ENCODE results near the gene GRSF1. TPM values are rescaled to one million over a fixed set of nuclear protein-coding genes. Genes with fewer than 3 reads are reported as not detected.

GRSF1 gene
- total RNA-seq, 1 experiment from 2014 or later: 108 TPM

DNA sequence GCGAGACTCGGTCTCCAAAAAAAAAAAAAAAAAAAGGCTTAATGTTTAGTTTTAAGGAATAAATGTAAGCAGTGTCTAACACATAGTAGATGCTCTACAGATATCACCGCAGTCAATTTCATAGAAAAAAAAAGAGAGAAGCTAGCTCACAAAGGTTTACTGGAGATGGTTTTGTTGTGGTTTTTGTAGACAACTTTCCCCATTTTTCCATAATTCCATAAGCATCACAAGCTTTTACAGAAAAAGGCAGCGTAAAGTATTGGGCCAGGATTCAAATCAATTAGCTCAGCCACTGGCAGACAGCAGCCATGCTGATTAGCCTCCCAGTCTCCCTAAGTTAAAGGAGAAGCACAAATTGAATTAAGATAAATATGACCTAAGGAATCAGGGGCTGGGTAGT lies 1.5 kb downstream of the GRSF1 start:
- peaks cover 19 to 32% (median 20%) of the 10 kb centered on the region in 3 experiments for H3K36me3 Mint-ChIP-seq (ENCODE audit: insufficient read depth in 1 of 3, low read depth in 3 of 3)
- Histone ChIP-seq H3K79me1 (ENCODE audit: insufficient read depth, low read depth, low read length, poor library complexity, severe bottlenecking) (no peaks in the 10 kb centered on the region), H3K79me2 (ENCODE audit: insufficient read depth, low read length) (peaks cover 33% of the 10 kb centered on the region), H3K23me2 (ENCODE audit: insufficient read length, low read depth, low read length, poor library complexity, severe bottlenecking) (peaks cover 6% of the 10 kb centered on the region), H2BK12ac (ENCODE audit: insufficient read length, low read depth, low read length) (no peak overlapping the region), H2AFZ (ENCODE audit: low read length) (no peak overlapping the region), H2BK120ac (ENCODE audit: low read depth, low read length, poor library complexity, severe bottlenecking) (no peak overlapping the region), H3K14ac (ENCODE audit: insufficient read depth, low read length) (no peak overlapping the region), H2BK15ac (ENCODE audit: low read depth, low read length) (no peak overlapping the region), H4K20me1 (ENCODE audit: control insufficient read depth, insufficient read depth, insufficient read length) (no peaks in the 10 kb centered on the region), H3K18ac (ENCODE audit: insufficient read length, low read depth, low read length) (no peak overlapping the region), H2BK5ac (ENCODE audit: insufficient read length, low read length) (no peak overlapping the region), H4K91ac (ENCODE audit: insufficient read length, low read depth, low read length) (no peak overlapping the region), H3K56ac (ENCODE audit: insufficient read length, low read depth, low read length) (no peak overlapping the region), H3K9ac (ENCODE audit: extremely low read depth, insufficient read length, low read length) (peak overlapping the region; percentile 91), H3K27me3 (ENCODE audit: insufficient read depth, low read length) (no peaks in the 10 kb centered on the region), H3K4me2 (ENCODE audit: insufficient read depth, insufficient read length, low read length) (peak overlapping the region; percentile 90), H4K8ac (replicated peaks; ENCODE audit: insufficient read length, low read depth, low read length) (no peak overlapping the region), H3K27ac (ENCODE audit: insufficient read length, low read depth, low read length) (no peak overlapping the region), H4K5ac (ENCODE audit: insufficient read length, low read depth, low read length) (no peak overlapping the region), H3K4ac (ENCODE audit: low read depth, low read length) (no peak overlapping the region), H3K23ac (ENCODE audit: insufficient read length, low read depth, low read length) (no peak overlapping the region), H3K4me1 (ENCODE audit: insufficient read depth, low read length) (0 out of 2 replicates have a peak, but pooled peaks cover 3% of the 10 kb centered on the region), H2AK5ac (ENCODE audit: insufficient read length, low read length) (no peak overlapping the region), H3T11ph (ENCODE audit: low read length) (no peak overlapping the region), H2BK20ac (ENCODE audit: low read depth, low read length, poor library complexity, severe bottlenecking) (no peak overlapping the region), H3K9me3 (ENCODE audit: control insufficient read depth, low read depth, low read length) (no peaks in the 10 kb centered on the region)
- no peak for DNase-seq
- H3K27me3 Mint-ChIP-seq (ENCODE audit: low read depth): no peaks in the 10 kb centered on the region
- no peaks in the 10 kb centered on the region for H3K9me3 Mint-ChIP-seq
- H3K27ac Mint-ChIP-seq: peak overlapping the region in 2 of 3 experiments; percentile 98 to 99; a peak in 4 of 7 replicates
- TF ChIP-seq CTCF (conservative IDR thresholded peaks at IDR 0.05): no peak
- no CpG with 5 or more reads among the region's 4 CpGs for WGBS (ENCODE audit: extremely low coverage, insufficient read length, low lambda C conversion rate)
- peak overlapping the region; percentile 96 to 99 for H3K4me3 Mint-ChIP-seq
- peaks cover 17 to 22% of the 10 kb centered on the region in 2 experiments for H3K4me1 Mint-ChIP-seq
